ENCODE data around the gene WDR88. TPM values are rescaled to one million over a fixed set of nuclear protein-coding genes. Genes with fewer than 3 reads are reported as not detected.

Gene WDR88
- total and polyA plus RNA-seq, 9 donors = 0.79 TPM; not detected in 8

GRCh38 chr19:33198169-33198568, 66.3 kb downstream of the WDR88 start:
- no peaks in the 10 kb centered on the region for H3K9me3 ChIP-seq
- WGBS, 3 donors = 78 to 90% (median 82%) methylated on average over 7 of the region's 7 CpGs
- no peak overlapping the region for H3K27ac ChIP-seq
- intact Hi-C loops (cut with DNase I) = no loop called here
- no peaks in the 10 kb centered on the region for H3K36me3 ChIP-seq
- no peaks in the 10 kb centered on the region for H3K27me3 ChIP-seq
- no peak overlapping the region for H3K4me3 ChIP-seq
- no peak for DNase-seq
- no peak for TF ChIP-seq EP300 (IDR thresholded peaks at IDR 0.05)
- TF ChIP-seq POLR2A (IDR thresholded peaks at IDR 0.05) = no peak
- no peak for TF ChIP-seq CTCF (IDR thresholded peaks at IDR 0.05)
- peaks cover 10% of the 10 kb centered on the region for H3K4me1 ChIP-seq (ENCODE audit: insufficient read depth)

GRCh38 chr19:33199441-33200265, 67.7 kb downstream of the WDR88 start:
- DNase-seq = no peak
- no peaks in the 10 kb centered on the region for H3K36me3 ChIP-seq
- peaks cover 10% of the 10 kb centered on the region for H3K4me1 ChIP-seq (ENCODE audit: insufficient read depth)
- 69 to 80% (median 75%) methylated on average over 8 of the region's 8 CpGs for WGBS, 3 donors
- H3K4me3 ChIP-seq = no peak overlapping the region
- no peaks in the 10 kb centered on the region for H3K9me3 ChIP-seq
- no peak overlapping the region for H3K27ac ChIP-seq
- intact Hi-C loops (cut with DNase I) = loop anchor here in 2 of 4 donors (10.0 kb wide), 2 partner anchors 55 to 225 kb away; partner anchors contain the start of genes CEP89 (in 1 of the 2) and FAAP24 (in 1 of the 2)
- no peak for TF ChIP-seq CTCF (IDR thresholded peaks at IDR 0.05)
- no peak for TF ChIP-seq POLR2A (IDR thresholded peaks at IDR 0.05)
- no peak for TF ChIP-seq EP300 (IDR thresholded peaks at IDR 0.05)
- H3K27me3 ChIP-seq = no peaks in the 10 kb centered on the region

DNA sequence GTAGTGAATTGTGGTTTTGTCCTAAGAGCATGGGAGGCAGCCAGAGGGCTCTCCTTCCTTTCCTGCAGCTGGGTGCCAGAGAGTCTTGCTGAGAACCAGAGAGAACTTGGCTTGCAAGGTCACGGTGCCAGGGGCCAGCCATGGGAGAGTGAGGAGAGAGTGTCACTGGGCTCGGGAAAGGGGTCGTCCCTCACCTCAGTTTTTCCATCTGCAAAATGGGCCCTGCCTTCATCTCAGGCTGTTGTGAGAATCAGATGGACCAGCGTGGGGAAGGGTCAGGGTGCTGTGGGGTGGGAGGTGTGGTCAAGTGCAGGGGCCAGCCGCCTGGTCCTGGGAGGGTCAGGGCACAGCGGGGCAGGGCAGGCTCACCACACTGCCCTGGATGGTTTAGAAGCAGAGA, 69.6 kb downstream of the WDR88 start:
- TF ChIP-seq CTCF (IDR thresholded peaks at IDR 0.05) (no peak), EP300 (IDR thresholded peaks at IDR 0.05) (no peak), POLR2A (IDR thresholded peaks at IDR 0.05) (no peak)
- Histone ChIP-seq H3K27me3 (no peaks in the 10 kb centered on the region), H3K27ac (no peak overlapping the region), H3K36me3 (no peaks in the 10 kb centered on the region), H3K9me3 (no peaks in the 10 kb centered on the region), H3K4me1 (ENCODE audit: insufficient read depth) (peaks cover under 1% of the 10 kb centered on the region), H3K4me3 (no peak overlapping the region)
- intact Hi-C loops (cut with DNase I) = loop anchor here in 2 of 4 donors (10.0 kb wide), 2 partner anchors 57 to 227 kb away; partner anchors contain the start of genes CEP89 (in 1 of the 2) and FAAP24 (in 1 of the 2)
- no peak for DNase-seq
- 83 to 89% (median 85%) methylated on average over 6 of the region's 6 CpGs for WGBS, 3 donors

DNA sequence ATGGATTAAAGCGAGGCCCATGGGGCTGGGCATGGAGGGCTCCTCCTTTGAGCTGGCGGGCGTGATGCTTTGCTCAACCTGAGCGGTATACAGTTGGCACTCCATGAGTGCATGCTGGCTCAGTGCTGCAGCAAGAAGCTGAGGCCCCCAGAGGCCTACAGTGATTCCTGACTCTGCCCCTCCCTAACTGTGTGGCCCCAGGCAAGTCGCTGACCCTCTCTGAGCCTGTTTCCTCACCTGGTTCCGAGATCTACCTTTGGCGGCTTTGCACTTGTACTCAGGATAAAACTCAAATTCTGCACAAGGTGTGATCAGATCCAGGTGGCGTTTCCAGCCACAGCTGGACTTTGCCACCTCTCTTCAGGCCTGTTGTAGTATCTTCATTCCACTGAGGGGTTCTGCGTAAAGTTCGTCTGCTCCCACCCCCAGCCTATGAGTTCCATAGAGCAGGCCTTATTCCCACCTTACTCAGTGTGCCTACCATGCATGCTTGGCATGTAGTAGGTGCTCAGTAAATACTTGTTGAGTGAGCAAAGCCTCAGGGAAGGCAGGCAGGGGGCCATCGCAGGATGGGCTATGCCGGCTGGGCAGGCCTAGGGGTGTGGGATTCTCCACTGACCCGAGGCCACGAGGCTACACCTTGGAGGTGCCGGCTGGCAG, 70.1 kb downstream of the WDR88 start:
- TF ChIP-seq EP300 (IDR thresholded peaks at IDR 0.05) (no peak), POLR2A (IDR thresholded peaks at IDR 0.05) (no peak), CTCF (IDR thresholded peaks at IDR 0.05) (no peak)
- no peak for DNase-seq
- Histone ChIP-seq H3K27me3 (no peaks in the 10 kb centered on the region), H3K4me3 (no peak overlapping the region), H3K27ac (no peak overlapping the region), H3K4me1 (ENCODE audit: insufficient read depth) (no peaks in the 10 kb centered on the region), H3K36me3 (no peaks in the 10 kb centered on the region), H3K9me3 (no peaks in the 10 kb centered on the region)
- intact Hi-C loops (cut with DNase I) = loop anchor here in 2 of 4 donors (10.0 kb wide), 2 partner anchors 57 to 227 kb away; partner anchors contain the start of genes CEP89 (in 1 of the 2) and FAAP24 (in 1 of the 2)
- 91 to 92% (median 92%) methylated on average over 15 of the region's 15 CpGs for WGBS, 3 donors

All from ovary (tissue), 9 donors.